Erythroblast (primary cell): ENCODE results near the gene MAP7D3.

ENCODE experiments used
- GATA1 ChIP-seq: IDR thresholded peaks from 2 replicates; pipeline ENCODE4 v1.6.1; 2011; ENCODE audit warnings: low read depth, mild to moderate bottlenecking, control low read depth, low read length, moderate library complexity
- POLR2A ChIP-seq: IDR thresholded peaks from 2 replicates; pipeline ENCODE4 v1.6.1; 2011; ENCODE audit warnings: mild to moderate bottlenecking, low read length

DNA sequence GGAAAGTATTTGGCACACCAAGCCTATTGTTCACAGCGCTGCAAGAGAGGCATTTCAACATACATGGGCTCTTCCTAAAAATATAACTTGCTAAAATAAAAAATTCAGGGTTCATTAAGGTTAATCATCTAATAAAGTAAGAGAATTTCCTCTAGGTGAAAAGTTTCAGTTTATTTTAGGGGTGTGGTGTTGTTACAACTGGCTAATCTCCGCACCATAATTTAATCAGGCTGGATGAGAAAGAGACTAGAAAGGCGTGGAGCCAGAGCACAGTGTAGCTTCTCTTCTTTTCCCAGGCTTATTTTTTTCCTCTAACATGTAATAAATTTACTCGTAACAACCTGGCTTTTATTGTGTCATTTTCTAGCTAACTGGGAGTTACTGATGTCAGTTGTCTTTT lies 56.0 kb downstream of the MAP7D3 start:
- no peak for TF ChIP-seq POLR2A
- no peak for TF ChIP-seq GATA1
